Measurements from ENCODE around the gene TGFBR2. TPM values are rescaled to one million over a fixed set of nuclear protein-coding genes. Genes with fewer than 3 reads are reported as not detected.

TGFBR2 gene
- total and polyA plus RNA-seq, 8 donors, result 109 to 269 (median 122) TPM

DNA sequence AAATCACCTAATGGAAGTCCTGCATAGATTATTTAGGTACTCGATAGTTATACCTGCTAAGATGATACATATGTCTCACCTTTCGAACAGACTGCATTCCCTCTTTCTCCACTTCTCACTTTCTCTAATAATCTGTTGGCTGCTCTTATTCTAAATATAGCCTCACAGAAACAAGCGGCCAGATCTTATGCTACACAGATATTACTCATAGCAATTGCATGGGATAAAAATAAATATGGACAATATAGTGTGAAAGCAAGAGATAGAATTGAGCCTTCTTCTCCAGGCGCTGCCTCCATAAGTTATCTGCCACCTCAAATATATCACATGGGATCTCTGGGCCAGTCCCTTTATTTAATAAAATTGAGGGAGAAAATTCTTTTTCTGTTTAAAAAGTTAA lies 29.5 kb upstream of the TGFBR2 start:
- no peak for ATAC-seq
- TF ChIP-seq, protein P1, sequence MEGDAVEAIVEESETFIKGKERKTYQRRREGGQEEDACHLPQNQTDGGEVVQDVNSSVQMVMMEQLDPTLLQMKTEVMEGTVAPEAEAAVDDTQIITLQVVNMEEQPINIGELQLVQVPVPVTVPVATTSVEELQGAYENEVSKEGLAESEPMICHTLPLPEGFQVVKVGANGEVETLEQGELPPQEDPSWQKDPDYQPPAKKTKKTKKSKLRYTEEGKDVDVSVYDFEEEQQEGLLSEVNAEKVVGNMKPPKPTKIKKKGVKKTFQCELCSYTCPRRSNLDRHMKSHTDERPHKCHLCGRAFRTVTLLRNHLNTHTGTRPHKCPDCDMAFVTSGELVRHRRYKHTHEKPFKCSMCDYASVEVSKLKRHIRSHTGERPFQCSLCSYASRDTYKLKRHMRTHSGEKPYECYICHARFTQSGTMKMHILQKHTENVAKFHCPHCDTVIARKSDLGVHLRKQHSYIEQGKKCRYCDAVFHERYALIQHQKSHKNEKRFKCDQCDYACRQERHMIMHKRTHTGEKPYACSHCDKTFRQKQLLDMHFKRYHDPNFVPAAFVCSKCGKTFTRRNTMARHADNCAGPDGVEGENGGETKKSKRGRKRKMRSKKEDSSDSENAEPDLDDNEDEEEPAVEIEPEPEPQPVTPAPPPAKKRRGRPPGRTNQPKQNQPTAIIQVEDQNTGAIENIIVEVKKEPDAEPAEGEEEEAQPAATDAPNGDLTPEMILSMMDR (IDR thresholded peaks at IDR 0.05), result no peak
- no peaks in the 10 kb centered on the region for H3K9me3 ChIP-seq
- H3K4me1 ChIP-seq, result peaks cover 0 to 14% of the 10 kb centered on the region in 2 donors
- no peaks in the 10 kb centered on the region for H3K27me3 ChIP-seq
- H3K27ac ChIP-seq, result no peak overlapping the region
- no peaks in the 10 kb centered on the region for H3K36me3 ChIP-seq
- no peak for DNase-seq
- no peak overlapping the region for H3K4me3 ChIP-seq
- intact Hi-C loops (cut with DNase I), result no loop called here

DNA sequence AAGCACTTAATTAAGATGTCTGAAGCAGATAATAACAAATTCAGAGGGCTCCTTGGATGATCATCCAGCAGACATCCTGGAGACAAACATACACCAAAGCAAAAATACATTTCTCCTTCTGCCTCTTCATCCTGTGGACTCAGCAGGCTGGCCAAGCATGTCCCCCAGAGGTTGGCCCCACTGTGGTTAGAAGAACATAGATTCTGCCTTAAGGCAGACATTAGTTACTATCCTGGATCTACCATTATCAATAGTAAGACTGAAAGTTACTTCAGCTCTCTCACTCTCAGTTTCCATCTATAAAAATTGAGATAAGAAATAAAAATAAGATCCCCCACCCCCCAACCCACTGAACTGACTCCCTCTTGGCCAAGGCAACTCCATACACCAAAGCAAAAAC lies 28.6 kb upstream of the TGFBR2 start:
- no peaks in the 10 kb centered on the region for H3K27me3 ChIP-seq
- TF ChIP-seq, protein P1 (IDR thresholded peaks at IDR 0.05), result no peak
- no peak for DNase-seq
- H3K36me3 ChIP-seq, result no peaks in the 10 kb centered on the region
- intact Hi-C loops (cut with DNase I), result no loop called here
- H3K27ac ChIP-seq, result peak overlapping the region in 1 of 2 donors; percentile 39
- no peaks in the 10 kb centered on the region for H3K9me3 ChIP-seq
- ATAC-seq, result no peak
- no peak overlapping the region for H3K4me3 ChIP-seq
- H3K4me1 ChIP-seq, result peaks cover 0 to 14% of the 10 kb centered on the region in 2 donors

DNA sequence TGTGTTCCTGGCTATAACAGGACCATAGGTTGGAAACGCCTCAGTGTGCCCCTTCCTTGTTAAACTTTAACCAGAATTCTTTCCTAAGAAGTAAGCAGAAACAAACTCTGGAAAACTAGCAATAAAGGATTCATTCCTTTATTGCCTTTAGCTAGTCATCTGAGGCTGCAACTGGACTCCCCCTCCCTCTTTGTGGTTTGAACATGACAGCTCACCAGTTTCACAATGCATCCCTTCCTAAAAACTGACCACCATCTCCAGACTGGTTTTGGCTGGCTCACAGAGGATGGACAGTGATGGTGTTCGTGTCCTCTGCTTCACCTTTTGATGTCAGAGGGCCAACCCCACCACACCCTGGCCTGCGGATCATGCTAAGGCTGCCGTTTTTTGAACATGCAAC lies 27.9 kb upstream of the TGFBR2 start:
- no peak overlapping the region for H3K4me3 ChIP-seq
- TF ChIP-seq, protein P1 (IDR thresholded peaks at IDR 0.05), result no peak
- DNase-seq, result peak in 1 of 4 donors; percentile 72
- H3K4me1 ChIP-seq, result peaks cover 0 to 14% of the 10 kb centered on the region in 2 donors
- H3K27me3 ChIP-seq, result no peaks in the 10 kb centered on the region
- intact Hi-C loops (cut with DNase I), result no loop called here
- peak overlapping the region in 1 of 2 donors; percentile 39 for H3K27ac ChIP-seq
- H3K36me3 ChIP-seq, result no peaks in the 10 kb centered on the region
- H3K9me3 ChIP-seq, result no peaks in the 10 kb centered on the region
- peak; percentile 85 for ATAC-seq

DNA sequence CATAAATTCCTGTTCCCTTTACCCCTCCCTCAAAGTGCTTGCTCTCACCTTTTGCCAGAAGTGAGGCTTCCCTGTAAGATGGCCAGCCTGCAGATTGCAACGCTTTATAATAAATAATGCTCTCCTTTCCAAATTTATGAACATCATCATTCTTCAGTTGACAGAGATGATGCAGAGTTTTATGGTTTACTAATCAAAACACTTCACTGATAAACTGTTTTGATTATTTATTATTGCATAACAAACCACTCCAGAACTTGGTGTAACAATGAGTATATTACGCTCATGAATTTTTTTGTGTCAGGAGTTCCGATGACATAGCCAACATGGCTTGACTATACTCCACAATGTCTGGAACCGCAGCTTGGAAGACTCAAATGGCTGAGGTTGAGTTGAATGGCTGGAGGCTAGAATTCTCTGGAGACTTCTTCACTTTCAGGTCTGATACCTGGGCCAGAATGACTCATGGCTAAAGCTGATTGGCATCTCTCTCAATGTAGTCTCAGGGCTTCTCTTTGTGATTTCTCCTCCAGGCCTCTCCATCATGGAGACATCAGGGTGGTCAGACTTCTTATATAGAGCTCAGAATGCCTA lies 27.3 kb upstream of the TGFBR2 start:
- intact Hi-C loops (cut with DNase I), result no loop called here
- peaks cover 0 to 14% of the 10 kb centered on the region in 2 donors for H3K4me1 ChIP-seq
- H3K27me3 ChIP-seq, result no peaks in the 10 kb centered on the region
- no peaks in the 10 kb centered on the region for H3K36me3 ChIP-seq
- no peaks in the 10 kb centered on the region for H3K9me3 ChIP-seq
- no peak for ATAC-seq
- TF ChIP-seq, protein P1 (IDR thresholded peaks at IDR 0.05), result no peak
- H3K4me3 ChIP-seq, result no peak overlapping the region
- no peak for DNase-seq
- no peak overlapping the region for H3K27ac ChIP-seq

DNA sequence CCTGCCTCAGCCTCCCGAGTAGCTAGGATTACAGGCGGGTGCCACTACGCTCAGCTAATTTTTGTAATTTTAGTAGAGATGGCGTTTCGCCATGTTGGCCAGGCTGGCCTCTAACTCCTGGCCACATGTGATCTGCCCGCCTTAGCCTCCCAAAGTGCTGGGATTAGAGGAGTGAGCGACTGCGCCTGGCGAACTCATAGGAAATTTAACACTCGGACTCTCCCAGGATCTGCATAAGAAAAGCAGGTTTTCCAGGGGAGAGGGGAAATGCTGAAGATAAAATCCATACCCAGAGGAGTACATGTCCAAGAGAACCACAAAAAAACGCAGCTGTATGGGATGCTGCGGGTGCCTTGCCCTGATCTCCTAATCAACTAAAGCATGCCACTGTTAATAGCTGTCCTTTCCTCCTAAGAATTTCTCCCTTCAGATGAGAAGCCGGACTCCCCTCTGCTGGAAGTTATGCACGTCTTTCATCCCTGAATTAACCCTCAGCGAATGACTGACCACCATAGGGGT lies 25.3 kb upstream of the TGFBR2 start:
- intact Hi-C loops (cut with DNase I), result no loop called here
- ATAC-seq (no peak), DNase-seq (no peak)
- Histone ChIP-seq H3K4me1 (peaks cover 0 to 14% of the 10 kb centered on the region in 2 donors), H3K36me3 (no peaks in the 10 kb centered on the region), H3K27me3 (no peaks in the 10 kb centered on the region), H3K9me3 (no peaks in the 10 kb centered on the region), H3K27ac (no peak overlapping the region), H3K4me3 (no peak overlapping the region)
- TF ChIP-seq, protein P1 (IDR thresholded peaks at IDR 0.05), result no peak

All from left lung (tissue), 10 donors.